Trophoblast cell (in vitro differentiated cells and primary cell): ENCODE results near the gene CC2D2A. TPM values are rescaled to one million over a fixed set of nuclear protein-coding genes. Genes with fewer than 3 reads are reported as not detected.

Experiments
- DNase-seq, 2 donors: peaks; one replicate each; pipeline ENCODE4 v3.0.0-alpha.2; 2016
- H2AFZ ChIP-seq: 2 replicates; pipeline ENCODE4 v1.6.1; 2013; ENCODE audit warnings: low read length, moderate library complexity, mild to moderate bottlenecking; ENCODE audit not compliant: insufficient read depth, poor library complexity
- H2AK5ac ChIP-seq: 2 replicates; pipeline ENCODE4 v1.6.1; 2013; ENCODE audit warnings: mild to moderate bottlenecking, low read length
- H2BK120ac ChIP-seq: 2 replicates; pipeline ENCODE4 v1.6.1; 2013; ENCODE audit warnings: low read length, mild to moderate bottlenecking, moderate library complexity; ENCODE audit not compliant: insufficient read depth, poor library complexity
- H2BK12ac ChIP-seq: 2 replicates; pipeline ENCODE4 v1.6.1; 2013; ENCODE audit warnings: mild to moderate bottlenecking, low read length, moderate library complexity
- H2BK5ac ChIP-seq: 2 replicates; pipeline ENCODE4 v1.6.1; 2013; ENCODE audit warnings: low read length, low read depth, moderate library complexity, mild to moderate bottlenecking; ENCODE audit not compliant: poor library complexity
- H3K14ac ChIP-seq: 2 replicates; pipeline ENCODE4 v1.6.1; 2013; ENCODE audit warnings: mild to moderate bottlenecking, low read length
- H3K18ac ChIP-seq: 2 replicates; pipeline ENCODE4 v1.6.1; 2013; ENCODE audit warnings: mild to moderate bottlenecking, low read length
- H3K23ac ChIP-seq: 2 replicates; pipeline ENCODE4 v1.6.1; 2013; ENCODE audit warnings: low read length
- H3K27ac ChIP-seq: 2 replicates; pipeline ENCODE4 v1.5.1; 2013; ENCODE audit warnings: low read depth, mild to moderate bottlenecking, inconsistent platforms, low read length, moderate library complexity
- H3K27me3 ChIP-seq: 2 replicates; pipeline ENCODE4 v1.6.1; 2013; ENCODE audit warnings: inconsistent platforms, mild to moderate bottlenecking, low read length, moderate library complexity; ENCODE audit not compliant: insufficient read depth
- H3K36me3 ChIP-seq, 2 experiments: 1 replicate in 1 of 2; 2 replicates in 1 of 2; pipeline ENCODE4 v1.6.1; 2013; ENCODE audit warnings: low read length in 2 of 2, mild to moderate bottlenecking in 2 of 2, moderate library complexity in 1 of 2; ENCODE audit not compliant: insufficient read depth in 2 of 2, control insufficient read depth in 1 of 2
- H3K4ac ChIP-seq: 2 replicates; pipeline ENCODE4 v1.6.1; 2013; ENCODE audit warnings: low read depth, mild to moderate bottlenecking, low read length, moderate library complexity
- H3K4me1 ChIP-seq, 2 experiments: 1 replicate in 1 of 2; 2 replicates in 1 of 2; pipeline ENCODE4 v1.6.1; 2013; ENCODE audit warnings: low read length in 2 of 2, mild to moderate bottlenecking in 2 of 2, moderate library complexity in 1 of 2; ENCODE audit not compliant: insufficient read depth in 2 of 2, control insufficient read depth in 1 of 2
- H3K4me2 ChIP-seq: 2 replicates; pipeline ENCODE4 v1.6.1; 2013; ENCODE audit warnings: inconsistent platforms, mild to moderate bottlenecking, low read length, moderate library complexity
- H3K4me3 ChIP-seq: 2 replicates; pipeline ENCODE4 v1.5.1; 2013; ENCODE audit warnings: mild to moderate bottlenecking, low read depth, low read length, inconsistent platforms
- H3K79me1 ChIP-seq: one replicate; pipeline ENCODE4 v1.6.1; 2013; ENCODE audit warnings: low read length
- H3K79me2 ChIP-seq: 2 replicates; pipeline ENCODE4 v1.6.1; 2013; ENCODE audit warnings: low read length, mild to moderate bottlenecking; ENCODE audit not compliant: control insufficient read depth, insufficient read depth, poor library complexity
- H3K9ac ChIP-seq: 2 replicates; pipeline ENCODE4 v1.6.1; 2013; ENCODE audit warnings: mild to moderate bottlenecking, low read length
- H3K9me3 ChIP-seq: 2 replicates; pipeline ENCODE4 v1.6.1; 2013; ENCODE audit warnings: low read depth, mild to moderate bottlenecking, control low read depth, inconsistent platforms, low read length; ENCODE audit not compliant: insufficient read depth
- H4K12ac ChIP-seq: 2 replicates; pipeline ENCODE4 v1.6.1; 2013; ENCODE audit warnings: low read depth, mild to moderate bottlenecking, low read length, moderate library complexity
- H4K8ac ChIP-seq: 2 replicates; pipeline ENCODE4 v1.6.1; 2013; ENCODE audit warnings: low read depth, mild to moderate bottlenecking, low read length, moderate library complexity
- H4K91ac ChIP-seq: one replicate; pipeline ENCODE4 v1.6.1; 2013; ENCODE audit warnings: low read depth, mild to moderate bottlenecking, low read length, moderate library complexity
- whole genome bisulfite sequencing: extraction: QIAGEN DNeasy Blood & Tissue Kit; methylation state at CpG from one replicate; pipeline ENCODE4 v1.1.7; 2013; ENCODE audit warnings: missing lambda C conversion rate; ENCODE audit not compliant: insufficient read length, insufficient coverage; ENCODE audit errors: extremely low coverage; 5-methylcytosine and 5-hydroxymethylcytosine counted together
- polyA plus RNA-seq: library from polyadenylated mRNA; stranded (reverse); fragments of 200-250 nt; gene quantifications from 2 replicates; pipeline ENCODE4 v1.2.3, GENCODE V29; 2013

Gene CC2D2A
- 5.1 and 5.5 TPM in 2 replicates for polyA plus RNA-seq

DNA sequence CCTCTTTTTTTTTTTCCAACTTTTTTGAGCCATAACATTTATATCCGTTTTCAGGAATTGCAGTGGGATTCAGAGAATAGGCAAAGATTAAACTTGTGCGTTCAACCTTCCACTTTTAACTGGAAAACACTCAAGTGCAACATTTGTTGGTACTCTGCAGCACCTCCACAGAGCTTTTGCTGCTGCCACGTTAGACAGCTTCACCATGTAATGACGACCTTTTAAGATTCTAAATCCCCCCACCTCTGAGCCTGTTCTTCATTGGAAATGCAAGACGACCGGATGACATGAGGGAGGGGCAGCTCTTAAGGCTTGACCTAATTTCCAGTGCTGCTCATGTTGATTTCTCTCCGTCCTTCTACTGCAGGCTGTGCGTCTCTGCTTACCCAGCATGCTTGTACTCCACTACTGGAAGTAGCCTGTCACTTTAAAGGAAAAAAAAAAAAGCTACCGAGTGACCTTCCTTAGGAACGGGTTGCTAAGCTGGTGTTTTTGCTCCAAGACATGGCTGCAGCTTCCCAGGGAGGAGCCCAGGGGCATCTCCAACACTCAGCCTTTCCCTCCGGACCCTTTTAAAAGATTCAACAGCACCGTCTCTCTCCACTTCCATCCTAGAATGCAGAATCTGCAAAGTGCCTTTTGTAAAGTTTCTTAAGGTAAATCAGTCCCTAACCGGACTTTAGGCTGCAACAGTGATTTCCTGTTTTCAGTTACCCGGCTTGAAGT is at the start of gene CC2D2A:
TSS of gene CC2D2A (plus strand) at position 481 of the 726 bp plus-strand sequence. CDS start 6,051 bp downstream, outside the sequence.
- peak within 1 kb of the TSS; percentile 61 for H3K4me2 ChIP-seq
- no peak within 1 kb of the TSS for H2AK5ac ChIP-seq
- H3K9me3 ChIP-seq = no peaks in the 10 kb centered on the region
- H3K79me1 ChIP-seq = no peaks in the 10 kb centered on the region
- H3K36me3 ChIP-seq = no peaks in the 10 kb centered on the region
- no peak within 1 kb of the TSS for H3K23ac ChIP-seq
- H2BK5ac ChIP-seq = no peak within 1 kb of the TSS
- no peak within 1 kb of the TSS for H2BK120ac ChIP-seq
- H3K9ac ChIP-seq = no peak within 1 kb of the TSS
- WGBS = no CpG with 5 or more reads among the region's 14 CpGs
- H3K14ac ChIP-seq = no peak within 1 kb of the TSS
- H3K4ac ChIP-seq = no peak within 1 kb of the TSS
- H3K27ac ChIP-seq = no peak within 1 kb of the TSS
- H4K12ac ChIP-seq = no peak within 1 kb of the TSS
- no peaks in the 10 kb centered on the region for H3K4me1 ChIP-seq
- H3K27me3 ChIP-seq = no peaks in the 10 kb centered on the region
- peak within 1 kb of the TSS; percentile 3 for H2AFZ ChIP-seq
- DNase-seq = peak in 1 of 2 donors; percentile 45
- H4K8ac ChIP-seq = peak within 1 kb of the TSS; percentile 22
- H3K4me3 ChIP-seq = no peak within 1 kb of the TSS
- no peak within 1 kb of the TSS for H2BK12ac ChIP-seq
- no peaks in the 10 kb centered on the region for H3K79me2 ChIP-seq
- H4K91ac ChIP-seq = no peak within 1 kb of the TSS
- no peak within 1 kb of the TSS for H3K18ac ChIP-seq

DNA sequence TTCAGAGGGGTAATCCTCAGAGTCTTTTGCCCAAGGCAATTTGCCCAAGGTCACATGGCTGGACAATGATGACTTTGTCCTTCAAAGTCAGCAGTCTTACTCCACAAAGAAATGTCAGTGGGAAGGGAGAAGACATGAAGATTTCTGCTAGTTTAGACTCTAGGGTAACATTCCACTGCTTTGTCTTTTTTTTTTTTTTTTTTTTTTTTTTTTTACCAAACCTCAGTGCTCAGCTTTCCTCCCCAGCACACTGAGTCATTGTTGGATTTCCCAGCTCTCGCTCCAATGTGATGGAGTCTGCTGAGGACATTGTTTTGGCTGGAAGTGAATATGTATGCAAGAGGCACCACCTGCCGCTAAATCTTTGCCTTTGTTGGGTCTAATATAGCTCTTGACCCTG is 49.0 kb upstream of the CC2D2A start:
- Histone ChIP-seq H3K27ac (no peak overlapping the region), H3K9me3 (no peaks in the 10 kb centered on the region), H3K36me3 (no peaks in the 10 kb centered on the region), H2AK5ac (no peak overlapping the region), H3K4me2 (no peak overlapping the region), H2BK120ac (no peak overlapping the region), H3K14ac (no peak overlapping the region), H2BK5ac (no peak overlapping the region), H3K79me2 (no peaks in the 10 kb centered on the region), H3K18ac (no peak overlapping the region), H4K8ac (no peak overlapping the region), H2AFZ (no peak overlapping the region), H3K4ac (no peak overlapping the region), H3K9ac (no peak overlapping the region), H4K91ac (no peak overlapping the region), H4K12ac (no peak overlapping the region), H3K4me3 (no peak overlapping the region), H3K79me1 (no peaks in the 10 kb centered on the region), H3K27me3 (no peaks in the 10 kb centered on the region), H3K4me1 (peaks cover 3 to 10% of the 10 kb centered on the region in 2 experiments), H3K23ac (no peak overlapping the region), H2BK12ac (no peak overlapping the region)
- no CpG with 5 or more reads among the region's 2 CpGs for WGBS
- peak in 1 of 2 donors; percentile 34 for DNase-seq

DNA sequence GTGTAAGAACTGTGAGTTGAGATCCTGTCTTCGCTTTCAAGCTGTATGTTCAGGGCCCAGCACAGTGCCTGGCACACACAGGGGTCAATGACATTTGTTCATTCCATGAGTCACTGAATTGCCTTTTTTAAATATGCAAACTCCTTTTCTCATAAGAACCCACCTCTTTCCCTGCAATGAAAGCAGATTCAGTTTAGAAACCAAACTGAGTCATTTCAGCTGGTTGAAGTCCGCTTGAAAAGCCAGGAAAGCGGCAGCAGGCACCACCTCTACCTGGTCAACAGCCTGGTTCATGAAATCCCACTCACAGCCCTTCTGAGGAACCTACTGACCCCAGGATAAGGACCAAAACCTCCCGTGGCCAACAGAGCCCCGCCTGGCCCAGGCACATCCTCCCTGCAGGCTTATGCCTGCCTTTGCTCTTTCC is 46.4 kb upstream of the CC2D2A start:
- H3K18ac ChIP-seq = no peak overlapping the region
- H3K14ac ChIP-seq = no peak overlapping the region
- no peak overlapping the region for H2AK5ac ChIP-seq
- no peak overlapping the region for H3K9ac ChIP-seq
- H2BK5ac ChIP-seq = no peak overlapping the region
- no peak overlapping the region for H4K91ac ChIP-seq
- no peaks in the 10 kb centered on the region for H3K9me3 ChIP-seq
- no peak overlapping the region for H2BK12ac ChIP-seq
- H3K4me1 ChIP-seq = peaks cover 3 to 5% of the 10 kb centered on the region in 2 experiments
- H3K4ac ChIP-seq = no peak overlapping the region
- no peak overlapping the region for H3K4me3 ChIP-seq
- no peak overlapping the region for H4K8ac ChIP-seq
- no peaks in the 10 kb centered on the region for H3K27me3 ChIP-seq
- H3K23ac ChIP-seq = no peak overlapping the region
- H3K36me3 ChIP-seq = no peaks in the 10 kb centered on the region
- H4K12ac ChIP-seq = no peak overlapping the region
- H3K27ac ChIP-seq = no peak overlapping the region
- WGBS = no CpG with 5 or more reads among the region's 5 CpGs
- H2BK120ac ChIP-seq = no peak overlapping the region
- no peak overlapping the region for H2AFZ ChIP-seq
- no peaks in the 10 kb centered on the region for H3K79me2 ChIP-seq
- DNase-seq = no peak
- no peak overlapping the region for H3K4me2 ChIP-seq
- no peaks in the 10 kb centered on the region for H3K79me1 ChIP-seq

DNA sequence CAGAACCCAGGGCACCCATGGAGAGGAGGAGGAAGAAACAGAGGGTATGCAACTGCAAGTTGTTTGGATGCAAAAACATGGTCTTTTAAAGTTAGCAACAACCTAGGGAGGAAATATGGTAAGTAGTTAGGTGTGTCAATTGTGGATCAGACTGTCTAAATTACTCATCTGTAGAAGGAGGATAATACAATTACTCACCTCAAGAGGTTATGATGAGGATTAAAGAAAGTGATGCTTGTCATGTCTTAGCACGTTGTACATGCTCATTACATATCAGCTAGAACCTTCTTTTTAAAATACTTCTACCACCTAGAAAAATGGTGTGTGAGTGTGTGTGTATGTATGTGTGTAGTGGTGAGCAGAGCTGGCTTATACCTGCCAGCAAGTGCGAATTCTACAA is 44.2 kb upstream of the CC2D2A start:
- no CpG with 5 or more reads among the region's 2 CpGs for WGBS
- Histone ChIP-seq H3K4me2 (no peak overlapping the region), H2BK120ac (no peak overlapping the region), H3K23ac (no peak overlapping the region), H2BK5ac (no peak overlapping the region), H3K27me3 (no peaks in the 10 kb centered on the region), H3K4me1 (peaks cover 0 to 2% of the 10 kb centered on the region in 2 experiments), H3K36me3 (no peaks in the 10 kb centered on the region), H3K14ac (no peak overlapping the region), H2AK5ac (no peak overlapping the region), H3K4ac (no peak overlapping the region), H4K91ac (no peak overlapping the region), H3K79me1 (no peaks in the 10 kb centered on the region), H2AFZ (no peak overlapping the region), H3K79me2 (no peaks in the 10 kb centered on the region), H4K12ac (no peak overlapping the region), H3K9ac (no peak overlapping the region), H2BK12ac (no peak overlapping the region), H3K4me3 (no peak overlapping the region), H3K27ac (no peak overlapping the region), H4K8ac (no peak overlapping the region), H3K9me3 (no peaks in the 10 kb centered on the region), H3K18ac (no peak overlapping the region)
- DNase-seq = no peak
